Measurements from ENCODE around the gene PPEF1.
"Not testable (repeated sequence)": the region's sequence is repeated elsewhere in the genome, so short reads cannot be mapped to it uniquely, and the experiment has no call there.

The PPEF1 gene

DNA sequence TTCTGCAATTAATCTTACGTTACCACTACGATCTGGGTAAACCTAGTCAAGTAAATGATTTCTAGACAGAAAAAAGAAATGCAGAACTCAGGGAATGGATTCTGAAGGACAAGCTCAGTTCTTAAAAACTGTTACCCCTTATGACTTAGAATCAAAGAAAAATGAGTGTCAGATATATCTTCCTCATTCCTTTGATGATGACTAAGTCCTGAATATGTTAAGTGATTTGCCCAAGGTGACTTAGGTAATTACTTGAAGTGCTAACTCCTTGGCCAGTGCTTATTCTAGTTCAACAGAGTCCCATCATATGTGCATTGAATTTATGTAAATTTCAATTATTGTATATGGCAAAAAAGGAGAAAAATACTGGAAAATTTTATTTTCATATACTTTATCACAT is 92.5 kb downstream of the PPEF1 start:
- no peak for DNase-seq

DNA sequence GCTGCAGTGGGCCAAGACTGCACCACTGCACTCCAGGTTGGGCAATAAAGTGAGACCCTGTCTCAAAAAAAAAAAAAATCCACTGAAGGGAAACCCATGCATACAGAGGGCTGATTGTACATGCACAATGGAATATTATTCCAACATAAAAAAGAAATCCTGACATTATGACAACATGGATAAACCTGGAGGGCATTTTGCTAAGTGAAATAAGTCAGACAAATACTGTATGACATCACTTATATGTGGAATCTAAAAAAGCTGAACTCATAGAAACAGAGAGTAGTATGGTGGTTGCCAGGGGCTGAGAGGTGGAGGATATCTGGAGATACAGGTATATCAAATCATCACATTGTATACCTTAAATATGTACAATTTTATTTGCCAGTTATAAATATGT is 102.2 kb downstream of the PPEF1 start:
- DNase-seq, result no peak

DNA sequence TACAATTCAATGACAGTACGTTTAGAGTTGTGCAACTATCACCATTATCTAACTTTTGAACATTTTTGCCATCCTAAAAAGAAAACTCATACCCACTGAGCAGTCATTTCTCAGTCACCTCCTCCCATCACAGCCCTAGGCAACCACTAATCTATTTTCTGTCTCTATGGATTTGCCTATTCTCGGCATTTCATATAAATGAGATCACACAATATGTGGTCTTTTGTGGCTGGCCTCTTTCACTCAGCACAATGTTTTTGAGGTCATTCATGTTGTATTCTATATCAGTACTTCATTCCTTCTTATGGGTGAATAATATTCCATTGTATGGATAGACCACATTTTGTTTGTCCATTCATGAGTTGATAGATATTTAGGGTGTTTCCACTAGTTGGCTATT is 103.0 kb downstream of the PPEF1 start:
- DNase-seq, result no peak

DNA sequence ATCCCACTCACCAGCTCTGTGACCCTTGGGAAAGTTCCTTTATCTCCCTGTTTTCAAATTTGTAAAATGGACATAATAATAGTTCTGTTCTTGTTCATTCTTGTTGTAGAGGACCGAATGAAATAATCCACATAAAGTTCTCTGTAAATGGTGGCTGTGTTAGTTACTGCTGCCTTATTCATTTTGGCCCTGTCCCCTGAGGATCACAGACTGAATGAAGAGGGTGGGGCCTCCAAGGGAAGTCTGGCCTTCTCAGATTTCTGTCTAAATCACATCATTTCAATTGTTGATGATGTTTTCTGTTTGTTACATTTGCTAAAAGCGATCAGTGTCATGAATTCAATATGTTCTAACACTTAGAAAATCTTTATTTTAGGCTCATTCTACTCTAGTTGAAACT is 117.9 kb downstream of the PPEF1 start:
- DNase-seq, result no peak

DNA sequence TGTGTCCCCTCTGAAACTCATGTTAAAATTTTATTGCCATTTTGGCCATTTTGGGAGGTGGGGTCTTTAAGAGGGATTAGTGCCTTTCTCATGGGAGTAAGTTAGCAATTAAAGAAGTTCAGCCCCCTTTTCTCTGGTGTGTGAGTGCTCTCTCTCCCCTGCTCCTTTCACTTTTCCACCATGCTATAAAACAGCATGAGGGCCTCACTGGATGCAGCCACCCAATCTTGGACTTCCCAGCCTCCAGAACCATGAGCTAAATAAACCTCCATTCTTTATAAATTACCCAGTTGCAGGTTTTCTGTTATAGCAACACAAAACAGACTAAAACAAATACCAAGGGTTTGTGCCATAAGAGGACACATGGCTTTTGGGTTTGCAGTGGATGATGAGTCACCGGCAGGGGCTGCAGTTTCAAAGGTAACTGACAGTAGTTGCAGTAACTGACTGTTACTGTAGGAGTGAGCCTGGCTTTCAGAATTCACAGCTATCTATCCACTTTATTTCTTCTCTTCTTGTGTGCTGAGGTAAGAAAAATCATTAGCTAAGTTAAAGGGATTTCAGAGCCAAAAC is 121.5 kb downstream of the PPEF1 start:
- no peak for DNase-seq

DNA sequence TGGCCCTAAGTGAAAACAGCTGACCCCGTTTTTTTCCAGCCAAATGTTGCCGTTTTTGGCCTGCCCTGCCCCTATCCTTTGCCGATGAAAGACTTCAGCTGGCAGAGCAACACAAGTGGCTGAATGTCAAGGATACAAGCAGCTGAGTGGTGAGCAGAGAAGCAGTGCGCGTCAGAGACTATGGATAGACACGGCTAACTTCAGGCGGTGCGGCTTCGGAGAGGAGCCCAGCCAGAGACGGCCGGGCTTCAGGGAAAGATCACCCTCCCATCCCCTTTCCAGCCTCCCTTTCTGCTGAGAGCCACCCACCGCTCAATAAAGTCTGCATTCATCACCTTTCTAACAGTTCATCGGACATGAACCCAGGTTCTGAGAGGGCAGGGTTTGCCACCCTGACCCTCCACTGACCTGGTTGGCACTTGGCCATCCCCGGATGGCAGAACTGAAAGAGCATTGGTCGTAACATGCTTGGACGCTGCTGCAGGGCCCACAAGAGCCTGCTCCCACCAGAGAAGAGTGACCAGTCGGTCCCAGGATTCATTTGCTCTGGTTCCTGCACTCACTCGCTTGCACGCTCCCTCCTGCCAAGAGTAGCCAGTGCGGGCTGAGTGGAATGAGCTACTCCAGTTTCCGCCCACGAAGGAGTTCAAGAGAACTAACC is 125.8 kb downstream of the PPEF1 start:
- DNase-seq, result no peak

DNA sequence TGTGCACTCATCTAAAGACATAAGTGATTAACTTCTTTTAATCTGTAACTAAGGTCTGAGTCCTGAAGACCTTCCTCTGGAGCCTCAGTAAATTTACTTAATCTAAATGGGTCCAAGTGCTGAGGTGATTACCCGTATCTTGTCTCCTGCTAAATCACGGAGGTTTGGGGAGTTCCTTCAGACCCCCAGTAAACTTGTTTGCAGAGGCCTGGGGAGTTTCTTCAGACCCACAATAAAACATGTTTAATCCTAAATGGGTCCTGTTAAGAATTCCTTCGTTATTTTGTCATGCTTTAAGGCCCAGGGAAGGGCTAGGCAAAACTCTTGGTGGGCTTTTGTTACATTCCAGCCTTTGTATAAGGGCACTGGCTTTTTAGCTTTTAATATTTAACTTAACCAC is 140.5 kb downstream of the PPEF1 start:
- not testable (repeated sequence) for DNase-seq

DNA sequence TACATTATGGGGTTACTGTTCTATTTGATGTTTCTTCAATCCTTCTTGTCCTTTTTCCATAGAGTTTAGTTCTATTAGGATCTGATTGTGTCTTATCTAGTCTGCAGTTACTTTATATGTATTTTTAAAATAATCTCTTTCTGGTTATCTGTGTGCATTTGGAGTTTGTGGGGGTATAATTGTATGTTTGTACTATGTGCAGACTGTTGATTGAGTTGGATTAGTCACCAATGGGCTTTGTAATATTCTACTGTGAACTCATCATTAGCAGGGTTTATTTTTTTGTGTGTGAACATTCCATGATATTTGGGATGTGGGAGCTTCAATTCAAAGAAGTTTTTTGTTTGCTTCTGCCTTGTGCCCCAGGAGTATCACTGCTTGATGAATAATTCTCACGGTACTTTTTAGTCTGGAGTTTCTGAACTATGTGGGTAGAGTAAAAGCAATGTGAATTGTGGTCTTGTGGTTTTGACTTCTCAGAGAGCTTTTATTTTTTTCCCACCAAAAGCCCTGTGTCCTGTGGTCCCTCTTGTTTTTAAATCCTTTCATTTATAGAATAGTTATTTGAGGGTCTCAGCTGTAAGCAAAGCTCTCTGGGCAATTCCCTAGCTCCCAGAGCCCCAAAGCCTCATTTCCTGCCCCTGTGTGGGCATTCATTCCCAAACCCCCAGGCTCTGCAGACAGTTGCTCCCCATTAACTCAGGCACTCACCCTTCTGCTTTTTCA is 148.6 kb downstream of the PPEF1 start:
- no peak for DNase-seq

DNA sequence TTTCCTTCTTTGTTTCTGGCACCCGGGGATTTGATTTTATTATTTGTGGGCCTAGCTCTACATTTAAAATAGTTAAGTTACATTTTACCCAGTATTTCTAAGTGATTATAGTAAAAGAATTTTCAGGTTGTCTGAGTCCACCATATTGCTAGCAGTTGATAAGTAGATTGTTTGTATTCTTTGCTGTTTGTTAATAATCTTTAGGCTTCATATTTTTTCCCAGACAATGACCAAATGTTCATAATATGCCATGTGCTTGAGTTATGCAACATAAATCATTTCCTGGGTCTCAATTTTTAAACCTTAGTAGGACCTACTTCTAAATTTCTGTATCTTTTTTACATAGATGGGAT is 149.2 kb downstream of the PPEF1 start:
- DNase-seq, result no peak

DNA sequence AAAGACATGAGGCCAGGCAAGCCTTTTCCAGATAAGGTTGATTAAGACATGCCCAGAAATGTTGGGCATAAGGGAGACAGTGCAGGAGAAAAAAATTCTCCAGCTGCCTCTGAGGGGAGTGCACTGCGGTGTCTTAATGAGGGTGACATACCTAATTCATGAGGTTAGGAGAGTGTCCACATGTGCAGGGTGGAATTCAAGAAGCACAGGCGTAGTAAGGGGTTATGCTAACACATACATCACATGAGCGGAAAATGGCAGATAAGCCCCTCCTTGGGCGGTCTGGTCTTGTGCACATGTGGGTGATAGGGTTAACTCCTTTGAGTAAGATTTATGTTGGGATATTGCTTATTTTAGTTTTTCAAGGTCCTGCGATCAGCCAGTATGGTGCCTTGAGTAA is 154.1 kb downstream of the PPEF1 start:
- no peak for DNase-seq

DNA sequence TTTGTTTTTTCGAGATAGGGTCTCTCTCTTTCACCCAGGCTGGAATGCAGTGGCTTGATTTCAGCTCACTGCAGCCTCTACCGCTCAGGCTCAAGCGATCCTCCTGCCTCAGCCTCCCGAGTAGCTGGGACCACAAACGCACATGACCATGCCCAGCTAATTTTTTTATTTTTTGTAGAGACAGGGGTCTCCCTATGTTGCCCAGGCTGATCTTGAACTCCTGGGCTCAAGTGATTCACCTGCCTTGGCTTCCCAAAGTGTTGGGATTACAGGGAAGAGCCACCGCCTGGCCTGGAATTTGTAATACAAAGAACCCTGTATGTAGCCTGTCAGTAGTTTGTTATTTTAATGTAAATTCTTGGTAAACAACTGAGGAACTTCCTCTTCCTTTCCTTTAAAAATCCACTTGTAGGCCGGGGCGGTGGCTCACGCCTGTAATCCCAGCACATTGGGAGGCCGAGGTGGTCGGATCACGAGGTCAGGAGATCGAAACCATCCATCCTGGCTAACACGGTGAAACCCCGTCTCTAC is 157.0 kb downstream of the PPEF1 start:
- DNase-seq, result no peak

DNA sequence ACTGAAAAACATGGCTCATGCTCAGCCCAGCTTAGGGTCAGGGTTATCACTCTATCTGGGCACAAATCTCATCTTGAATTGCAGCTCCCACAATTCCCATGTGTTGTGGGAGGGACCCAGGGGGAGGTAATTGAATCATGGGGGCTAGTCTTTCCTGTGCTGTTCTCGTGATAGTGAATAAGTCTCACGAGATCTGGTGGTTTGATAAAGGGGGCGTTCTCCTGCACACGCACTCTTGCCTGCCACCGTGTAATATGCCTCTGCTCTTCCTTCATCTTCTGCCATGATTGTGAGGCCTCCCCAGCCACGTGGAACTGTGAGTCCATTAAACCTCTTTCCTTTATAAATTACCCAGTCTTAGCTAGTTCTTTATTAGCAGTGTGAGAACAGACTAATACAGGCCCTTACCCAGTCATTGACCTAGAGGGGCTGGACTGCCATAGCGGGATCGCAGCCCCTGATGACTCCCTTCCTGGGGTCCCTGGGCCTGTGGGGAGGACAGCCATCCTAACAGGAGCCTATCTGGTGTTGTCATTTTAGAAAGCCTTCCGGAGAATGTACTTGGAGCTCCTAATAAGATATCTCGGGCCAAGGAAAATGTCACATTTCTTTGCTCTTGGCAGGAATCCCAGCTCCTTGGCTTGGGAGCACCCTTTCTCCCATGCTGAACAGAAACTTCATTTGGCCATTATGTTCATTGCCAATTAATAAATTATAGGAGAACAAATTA is 163.9 kb downstream of the PPEF1 start:
- DNase-seq, result no peak

DNA sequence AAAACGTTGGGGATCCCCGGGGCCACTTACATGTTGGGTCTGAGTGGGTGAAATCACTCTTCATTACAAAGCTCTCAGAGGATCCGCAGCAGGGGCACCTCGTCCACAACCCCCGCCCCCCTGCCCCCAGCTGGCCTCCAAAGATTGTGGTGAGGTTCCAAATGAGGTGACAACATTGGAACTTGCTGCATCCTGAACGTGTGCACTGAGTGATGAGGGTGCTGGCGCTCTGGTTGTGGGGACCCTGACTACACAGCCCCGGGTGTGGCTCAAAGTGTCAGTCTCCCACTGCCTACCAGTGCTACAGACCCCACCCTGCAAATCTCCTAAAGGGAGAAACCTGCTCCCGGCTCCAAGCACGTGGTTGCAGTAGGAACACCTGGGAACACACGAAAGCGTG is 164.5 kb downstream of the PPEF1 start:
- no peak for DNase-seq

DNA sequence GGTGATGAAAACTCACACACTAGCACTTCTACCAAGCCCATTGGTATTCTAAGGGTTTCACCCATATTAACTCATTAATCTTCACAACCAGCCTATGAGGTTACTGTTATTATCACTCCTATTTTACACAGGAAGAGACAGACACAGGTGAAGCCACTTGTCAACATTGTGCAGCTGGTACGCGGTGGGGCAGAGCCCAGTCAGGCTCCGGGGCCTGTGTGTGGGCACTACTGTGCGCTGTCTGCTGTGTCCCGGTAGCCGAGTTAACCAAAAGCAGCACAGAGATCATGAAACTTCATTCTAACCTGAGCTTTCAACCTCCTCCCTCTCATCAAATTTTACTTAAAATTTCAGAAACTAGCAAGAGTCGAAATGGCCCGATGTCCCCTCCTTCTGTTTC is 165.2 kb downstream of the PPEF1 start:
- DNase-seq, result no peak

DNA sequence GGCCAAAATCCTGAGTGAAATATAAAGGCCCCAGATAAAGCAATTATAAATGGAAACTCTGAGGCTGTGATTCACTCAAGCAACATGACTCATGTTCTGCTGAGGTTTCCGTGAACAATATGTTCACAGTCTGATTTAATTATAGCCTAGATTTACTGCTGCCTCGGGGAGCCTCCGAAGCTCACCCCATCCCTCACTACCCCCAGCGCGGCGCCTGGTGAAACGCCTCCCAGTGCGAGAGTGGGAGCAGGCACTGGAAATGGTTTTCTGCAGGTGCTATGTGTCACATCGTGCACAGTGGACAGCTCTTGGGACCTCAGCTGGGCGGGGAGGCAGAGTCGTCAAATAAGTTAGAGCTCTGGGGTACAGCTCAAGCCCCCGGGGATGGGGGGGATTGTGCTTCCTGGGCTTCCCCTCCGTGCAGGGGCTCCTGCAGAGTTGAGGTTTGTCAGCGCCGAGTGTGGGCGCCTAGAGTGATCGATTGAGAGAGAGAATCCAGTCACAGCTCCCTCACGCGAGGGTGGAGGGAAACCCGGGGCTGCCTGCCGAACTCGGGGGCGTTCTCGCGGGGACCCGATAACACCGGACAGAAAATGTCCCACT is 165.8 kb downstream of the PPEF1 start:
- no peak for DNase-seq

DNA sequence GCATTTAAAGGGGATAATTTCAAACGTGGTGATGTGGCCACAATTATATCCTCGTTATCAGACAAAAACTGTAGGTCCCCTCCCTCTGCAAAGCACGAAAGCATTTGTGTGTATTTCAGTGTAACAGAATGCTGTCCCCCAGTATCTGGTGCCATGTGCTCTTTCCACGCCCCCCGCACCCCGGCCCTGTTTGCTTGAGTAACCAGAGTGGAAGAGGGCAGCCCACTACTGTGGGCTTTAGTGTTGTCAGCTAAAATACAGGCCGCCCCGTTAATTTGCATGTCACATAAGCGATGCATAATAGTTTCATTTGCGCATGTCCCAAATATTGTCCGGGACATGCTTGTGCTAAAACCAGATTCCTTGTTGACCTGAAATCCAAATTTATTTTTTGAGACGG is 166.4 kb downstream of the PPEF1 start:
- DNase-seq, result no peak

DNA sequence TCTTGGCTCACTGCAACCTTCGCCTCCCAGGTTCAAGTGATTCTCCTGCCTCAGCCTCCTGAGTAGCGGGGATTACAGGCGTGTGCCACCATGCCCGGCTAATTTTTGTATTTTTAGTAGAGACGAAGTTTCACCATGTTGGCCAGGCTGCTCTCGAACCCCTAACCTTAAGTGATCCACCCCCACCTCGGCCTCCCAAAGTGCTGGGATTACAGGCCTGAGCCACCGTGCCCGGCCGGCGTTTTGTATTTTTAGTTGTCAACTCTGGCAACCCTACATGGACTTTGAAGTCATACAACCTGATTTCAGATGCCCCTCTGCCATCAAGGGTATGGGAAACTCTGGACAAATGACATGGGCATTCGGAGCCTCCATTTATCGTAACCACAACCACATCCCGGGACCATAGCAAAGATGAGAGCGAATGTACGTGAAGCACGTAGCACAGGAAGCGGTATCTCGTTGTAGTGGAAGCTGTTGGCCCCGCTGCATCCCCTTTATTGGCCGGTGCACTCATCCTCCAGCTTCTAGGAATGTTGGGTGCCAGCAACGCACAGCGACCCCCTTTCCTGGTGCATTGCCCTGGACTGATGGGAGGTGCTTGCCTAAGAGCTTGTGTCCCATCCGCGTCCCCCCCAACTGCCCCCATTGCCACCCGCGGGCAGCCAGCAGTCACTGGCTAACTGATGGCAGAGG is 167.3 kb downstream of the PPEF1 start:
- no peak for DNase-seq

DNA sequence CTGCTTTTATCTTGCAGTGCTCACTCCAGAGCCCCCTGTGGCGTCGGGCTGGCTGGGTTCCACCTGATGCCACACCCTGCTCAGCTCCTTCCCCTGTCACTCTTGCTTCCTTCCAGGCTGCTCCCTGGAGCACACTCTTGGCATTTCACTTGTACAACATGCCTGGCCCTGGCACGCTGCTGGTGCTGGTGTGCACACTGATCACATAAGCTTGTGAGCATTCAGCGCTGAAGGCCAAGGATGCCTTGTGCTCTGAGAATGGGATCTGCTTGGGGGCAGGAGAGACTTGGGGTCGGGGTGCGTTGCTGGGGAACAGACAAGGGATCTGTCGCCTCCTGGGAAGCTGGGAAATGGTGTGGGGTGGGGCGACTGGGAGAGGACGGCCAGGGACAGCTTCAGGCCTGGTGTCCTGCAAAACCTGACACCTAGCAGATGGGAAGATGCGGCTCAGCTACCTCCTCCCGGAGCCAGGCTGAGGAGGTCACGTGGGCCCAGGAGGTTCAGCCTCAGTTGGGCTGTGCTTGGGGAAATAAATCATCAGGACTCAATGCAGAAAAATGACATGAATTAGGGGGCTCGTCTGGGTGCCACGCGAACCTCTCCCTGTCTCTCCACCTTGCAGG is 167.9 kb downstream of the PPEF1 start:
- no peak for DNase-seq

DNA sequence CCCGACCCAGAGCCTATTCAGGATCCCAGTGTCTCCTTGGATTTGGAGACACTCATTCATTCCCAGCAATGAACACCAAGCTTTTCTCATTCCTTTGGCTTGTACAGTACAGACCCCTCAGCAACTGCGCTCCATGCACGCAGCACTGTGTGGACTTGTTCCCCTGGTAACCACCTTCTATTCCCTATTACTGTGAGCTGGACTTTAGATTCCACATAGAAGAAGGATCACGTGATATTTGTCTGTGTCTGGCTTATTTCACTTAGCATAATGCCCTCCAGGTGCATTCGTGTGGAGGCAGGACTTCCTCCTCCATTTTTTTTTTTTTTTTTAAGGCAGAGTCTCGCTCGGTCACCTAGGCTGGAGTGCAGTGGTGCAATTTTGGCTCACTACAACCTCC is 170.0 kb downstream of the PPEF1 start:
- no peak for DNase-seq

Data from activated T-cell treated with anti-CD3 and anti-CD28 coated beads, Interleukin-2, amount 50 U/mL, for 1 hour (primary cell).